Stimulated activated CD4-positive, alpha-beta T cell treated with anti-CD3 and anti-CD28 coated beads, Interleukin-4, amount 100 ng/mL, for 24 hours (primary cell): Measurements from ENCODE around the gene TMEFF2.

Experiments used
- DNase-seq: peaks from one replicate; pipeline ENCODE4 v3.0.0-alpha.2; 2020

The TMEFF2 gene

DNA sequence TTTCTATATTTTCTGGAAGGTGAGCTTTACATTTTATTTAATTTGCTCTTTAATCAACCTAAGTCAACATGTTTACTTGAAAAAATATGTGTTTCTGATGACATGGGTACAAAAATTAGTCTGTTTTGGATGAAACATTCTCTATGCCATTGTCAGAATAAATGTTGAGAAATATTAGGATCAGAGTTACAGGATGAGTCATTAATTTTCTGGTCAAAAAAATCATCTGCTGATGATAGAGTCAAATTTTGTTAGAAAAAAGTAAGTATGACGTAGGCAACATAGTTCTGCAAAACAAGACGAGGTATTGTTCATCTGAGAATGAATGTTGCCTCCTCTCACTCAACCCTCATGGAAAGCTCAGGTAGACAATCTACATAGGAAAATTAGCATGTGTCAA, 240.3 kb downstream of the TMEFF2 start:
- DNase-seq: no peak

DNA sequence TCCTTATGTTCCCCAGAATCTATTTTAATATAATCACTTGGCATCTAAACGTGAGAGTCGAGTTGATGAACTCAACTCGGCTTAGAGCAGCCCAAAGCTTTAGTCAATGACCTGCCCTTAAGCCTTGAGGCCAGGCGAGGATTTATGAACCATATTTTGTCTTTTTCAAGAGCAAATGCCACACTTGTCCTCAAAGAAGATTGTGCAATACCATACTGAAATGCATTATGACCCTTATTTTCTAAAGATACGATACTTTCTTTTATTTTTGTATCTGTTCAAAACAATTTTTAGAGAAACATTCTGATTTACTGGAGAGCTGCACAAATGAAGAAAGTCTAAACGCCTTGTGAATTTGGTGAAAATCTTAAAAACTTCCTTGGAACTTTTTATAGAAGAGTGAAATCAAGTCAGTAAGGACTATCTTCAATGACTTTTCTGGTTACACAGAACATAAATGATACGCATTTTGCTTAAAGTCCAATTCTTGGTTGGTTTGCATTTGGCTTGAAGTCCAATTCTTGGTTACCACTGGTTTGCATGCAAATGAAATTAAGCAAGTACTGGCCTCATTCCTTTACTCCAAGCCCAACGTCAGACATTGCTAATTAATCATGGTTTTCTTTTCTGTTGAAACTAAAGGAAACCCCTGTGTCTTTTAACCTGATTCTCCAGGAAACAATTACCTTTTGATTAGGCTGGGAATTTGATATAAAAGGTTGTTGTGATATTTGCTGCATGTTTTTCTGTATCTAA, 242.0 kb downstream of the TMEFF2 start:
- no peak for DNase-seq

DNA sequence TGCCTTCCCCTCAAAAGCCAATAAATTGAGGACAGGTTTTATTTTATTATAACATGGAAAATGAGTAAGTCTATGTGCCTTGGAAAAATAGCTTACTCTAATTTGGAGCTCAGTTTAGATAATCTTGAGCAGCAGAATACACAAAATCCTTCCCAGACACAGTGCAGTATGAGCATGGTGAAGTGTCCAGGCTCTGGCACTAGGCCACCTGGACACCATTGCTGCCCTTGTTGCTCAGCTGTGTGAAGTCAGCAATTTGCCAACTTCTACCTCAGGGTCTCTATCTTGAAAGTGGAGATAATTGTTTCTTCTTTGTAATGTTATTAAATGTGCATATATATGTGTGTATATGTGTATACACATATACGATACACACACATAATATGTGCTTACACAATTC, 242.9 kb downstream of the TMEFF2 start:
- DNase-seq: no peak

DNA sequence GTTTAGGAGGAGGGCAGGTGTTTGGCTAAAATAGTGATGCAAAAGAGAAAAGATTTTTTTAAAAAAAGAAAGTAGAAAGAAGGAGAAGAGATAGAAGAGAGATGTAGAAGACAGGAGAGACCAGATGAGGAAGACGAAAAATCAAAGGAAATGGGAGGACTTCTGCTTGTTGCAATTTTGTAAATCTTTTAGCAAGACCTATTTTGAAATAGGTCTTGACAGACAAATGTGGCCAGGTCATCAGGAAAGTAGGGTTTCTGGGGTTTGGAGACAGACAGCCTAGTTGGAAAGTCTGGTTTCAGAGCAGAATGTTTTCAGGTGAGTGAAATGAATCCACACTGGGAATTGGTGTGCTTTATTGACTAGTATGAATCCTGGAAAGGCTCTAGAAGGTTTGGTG, 243.4 kb downstream of the TMEFF2 start:
- DNase-seq: no peak

GRCh38 chr2:191950132-191950874, 244.4 kb downstream of the TMEFF2 start:
- DNase-seq: no peak

DNA sequence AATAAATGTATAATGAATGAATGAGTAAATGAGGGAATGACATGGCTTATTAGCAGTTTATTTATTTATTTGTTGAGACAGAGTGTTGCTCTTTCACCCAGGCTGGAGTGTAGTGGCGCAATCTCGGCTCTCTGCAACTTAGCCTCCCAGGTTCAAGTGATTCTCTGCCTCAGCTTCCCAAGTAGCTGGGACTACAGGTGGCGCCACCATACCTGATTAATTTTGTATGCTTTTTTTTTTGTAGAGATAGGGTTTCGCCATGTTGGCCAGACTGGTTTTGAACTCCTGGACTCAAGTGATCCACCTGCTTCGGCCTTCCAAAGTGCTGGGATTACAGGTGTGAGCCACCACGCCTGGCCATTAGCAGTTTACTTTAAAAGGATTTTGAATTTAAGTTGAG, 247.5 kb downstream of the TMEFF2 start:
- no peak for DNase-seq

DNA sequence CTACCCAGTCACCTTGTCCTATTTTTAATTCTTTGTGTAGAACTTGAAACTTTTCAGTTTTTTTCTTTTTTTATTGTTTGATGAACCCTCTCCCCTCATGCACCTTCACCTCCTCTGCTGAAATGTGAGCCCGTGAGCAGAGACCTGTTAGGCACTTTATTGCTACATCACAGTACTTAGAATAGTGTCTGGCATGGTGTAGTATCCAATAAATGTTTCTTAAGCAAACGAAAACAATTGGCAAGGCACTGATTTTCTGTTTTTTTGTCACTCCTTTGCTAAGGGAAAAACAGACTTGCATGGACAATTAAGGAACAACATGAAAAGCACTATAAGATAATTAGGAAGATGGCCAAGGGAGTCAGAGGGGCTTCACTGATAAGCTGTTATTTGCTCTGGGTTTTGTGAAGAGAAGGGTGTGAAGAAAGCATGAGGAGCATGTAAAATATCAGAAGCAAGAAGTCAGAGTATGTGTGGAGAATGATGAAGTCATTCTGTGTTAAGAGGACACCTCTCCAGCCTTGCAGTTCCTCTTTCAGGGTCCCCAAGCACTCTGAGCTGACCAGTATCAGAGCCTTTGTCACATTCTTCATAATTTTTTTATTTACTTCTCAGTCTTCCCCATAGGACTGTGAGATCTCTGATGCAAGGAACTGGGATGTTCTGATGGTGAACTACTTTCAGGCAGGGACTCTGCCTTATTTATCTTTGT, 248.1 kb downstream of the TMEFF2 start:
- DNase-seq: no peak

- no peak for DNase-seq
Observed at GRCh38 chr2:191945623-191946022, 249.1 kb downstream of the TMEFF2 start.

- DNase-seq: no peak
Observed at GRCh38 chr2:191942739-191943103, 252.0 kb downstream of the TMEFF2 start.

DNA sequence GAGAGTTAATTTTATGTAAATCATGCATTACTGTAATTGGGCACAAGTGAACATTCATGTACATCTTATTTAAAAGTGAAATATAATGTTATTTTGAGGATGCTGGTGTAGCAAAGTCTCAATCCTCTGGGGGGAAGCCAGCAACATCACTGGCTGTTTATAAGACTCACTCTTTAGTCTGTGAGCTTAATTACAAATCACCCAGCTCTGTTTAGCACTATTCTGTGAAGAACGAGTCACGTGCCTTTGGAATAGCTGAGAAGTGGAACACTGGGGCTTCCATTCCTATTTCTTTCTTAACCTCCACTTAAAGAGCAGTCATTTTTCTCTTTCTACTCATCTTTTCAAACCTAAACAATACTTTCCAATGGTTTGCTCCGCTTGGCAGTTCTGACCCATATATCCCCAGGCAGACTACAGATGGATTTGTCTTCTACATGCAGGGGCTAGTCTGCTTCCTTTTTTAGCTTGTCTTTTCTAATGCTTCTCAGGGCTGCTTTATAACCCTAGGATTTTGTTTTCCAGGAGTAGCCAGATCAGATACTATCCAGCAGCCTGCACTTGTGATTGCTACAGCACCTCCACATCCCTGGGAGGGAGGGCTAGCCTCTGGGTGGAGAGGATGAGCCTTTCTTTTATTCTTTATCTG, 252.5 kb downstream of the TMEFF2 start:
- no peak for DNase-seq

DNA sequence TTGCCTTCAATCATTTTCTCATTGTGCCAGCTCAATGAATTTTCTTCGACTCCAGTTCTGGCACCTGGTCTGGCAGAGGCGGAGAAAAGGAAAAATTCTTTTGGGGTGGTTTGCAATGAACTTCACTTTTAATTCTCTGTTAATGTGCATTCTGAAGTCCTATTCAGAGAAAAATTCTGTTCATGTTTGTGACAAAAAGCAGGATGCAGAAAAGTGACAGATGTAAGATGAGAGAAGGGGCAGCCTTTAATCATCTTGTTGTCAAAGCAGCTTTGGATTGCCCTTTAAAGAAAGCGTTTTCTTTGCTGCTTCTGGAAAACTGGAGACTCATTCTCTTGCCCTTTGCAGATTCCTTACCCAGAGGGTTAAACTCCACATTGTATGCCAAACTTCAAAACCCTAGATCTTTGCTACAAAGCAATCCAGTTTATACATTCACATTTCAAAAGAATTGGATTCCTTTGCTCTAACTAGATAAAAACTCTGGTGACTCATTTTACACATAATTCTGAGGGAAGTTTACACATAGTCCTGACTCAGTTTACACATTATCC, 253.3 kb downstream of the TMEFF2 start:
- no peak for DNase-seq

DNA sequence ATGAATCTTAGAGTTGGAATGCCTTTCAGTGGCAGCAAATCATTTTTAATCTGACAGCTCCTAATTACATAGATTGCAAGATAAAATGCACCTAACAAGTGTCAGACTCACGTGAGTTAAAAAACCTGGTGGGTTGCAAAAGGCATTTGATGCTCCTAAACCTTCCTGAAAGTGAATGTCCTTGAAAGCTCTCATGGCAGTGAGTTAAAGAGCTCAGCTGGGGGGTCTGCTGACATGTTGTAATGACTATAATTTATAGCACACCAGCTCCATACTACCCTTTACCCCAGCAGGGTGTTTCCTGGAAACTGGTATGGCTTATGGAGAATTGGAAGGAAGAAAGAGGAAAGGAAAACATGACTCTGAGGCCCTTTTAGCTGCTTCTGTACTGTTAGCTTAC, 256.0 kb downstream of the TMEFF2 start:
- DNase-seq: no peak

DNA sequence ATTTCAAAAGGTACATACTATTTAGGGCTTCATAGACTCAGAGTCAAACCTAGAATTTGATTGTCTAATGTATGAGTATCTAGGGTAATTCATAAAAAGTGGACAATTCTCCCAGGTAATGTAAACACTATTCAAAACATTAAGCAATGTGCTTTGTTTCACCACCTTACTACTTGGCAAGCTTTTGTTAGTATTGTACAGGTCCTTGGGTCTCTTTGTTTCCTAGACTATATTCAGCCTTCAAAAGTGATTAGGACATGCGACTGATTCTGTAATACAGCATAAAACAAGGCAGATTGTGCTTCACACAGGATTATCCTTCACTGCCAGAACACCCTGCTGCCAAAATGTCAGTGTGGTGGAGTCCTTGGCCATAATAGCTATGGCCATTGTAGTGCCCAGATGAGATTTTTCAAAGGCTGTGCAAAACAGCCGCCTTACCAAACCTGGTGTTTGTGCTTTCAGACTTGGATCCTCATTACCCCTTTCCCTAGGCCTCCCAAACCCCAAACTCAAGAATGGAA, 257.8 kb downstream of the TMEFF2 start:
- DNase-seq: no peak

DNA sequence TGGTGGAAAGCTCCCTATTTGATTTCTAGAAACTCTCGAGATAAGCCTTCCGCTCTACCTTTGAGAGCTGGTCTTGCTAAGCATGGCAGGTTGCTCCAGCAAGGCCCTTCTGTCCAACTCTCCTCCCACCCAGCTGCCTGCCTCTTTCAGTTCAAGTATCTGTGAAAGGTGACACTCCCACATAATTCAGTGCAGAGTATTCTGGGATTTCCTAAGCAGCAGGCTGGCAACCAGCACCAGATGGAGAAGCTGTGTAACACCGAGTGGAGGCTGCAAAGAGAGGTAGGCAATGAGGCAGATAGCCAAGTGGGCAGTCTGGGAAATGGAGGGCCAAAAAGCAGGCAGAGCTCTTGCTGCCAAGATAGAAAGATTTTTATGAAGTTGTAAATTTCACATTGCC, 259.5 kb downstream of the TMEFF2 start:
- DNase-seq: no peak

DNA sequence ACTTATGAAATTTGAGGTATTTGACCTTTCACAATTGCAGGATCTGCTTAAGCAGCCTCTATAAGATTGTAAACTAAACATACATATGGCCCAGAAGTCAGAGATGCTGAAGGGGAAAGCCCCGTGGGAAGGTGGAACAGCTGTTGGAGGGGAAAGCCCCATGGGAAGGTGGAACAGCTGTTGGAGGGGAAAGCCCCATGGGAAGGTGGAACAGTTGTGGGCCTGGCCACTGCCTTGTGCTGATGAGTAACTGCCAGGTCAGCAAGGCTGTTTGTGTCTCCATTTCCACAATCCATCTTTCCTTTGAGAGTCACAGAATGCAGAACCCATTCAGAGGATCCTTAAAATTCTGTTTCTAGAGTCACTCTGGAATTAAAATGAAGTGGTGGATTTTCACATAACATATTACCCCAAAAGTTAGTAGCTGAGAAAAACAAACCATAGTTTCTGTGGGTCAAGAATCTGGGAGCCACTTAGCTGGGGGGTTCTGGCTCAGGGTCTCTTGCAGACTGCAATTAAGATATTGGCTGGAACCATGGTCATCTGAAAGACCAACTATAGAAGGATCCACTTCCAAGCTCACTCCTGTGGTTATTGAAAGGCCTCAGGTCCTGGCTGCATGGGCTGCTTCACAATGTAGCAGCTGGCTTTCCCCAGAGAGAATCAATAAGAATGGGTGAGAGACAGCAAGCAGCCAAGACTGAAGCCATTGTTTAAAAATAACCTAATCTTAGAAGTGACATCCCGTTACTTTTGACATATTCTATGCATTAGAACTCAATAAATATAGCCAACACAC, 261.2 kb downstream of the TMEFF2 start:
- peak; percentile 14 for DNase-seq

DNA sequence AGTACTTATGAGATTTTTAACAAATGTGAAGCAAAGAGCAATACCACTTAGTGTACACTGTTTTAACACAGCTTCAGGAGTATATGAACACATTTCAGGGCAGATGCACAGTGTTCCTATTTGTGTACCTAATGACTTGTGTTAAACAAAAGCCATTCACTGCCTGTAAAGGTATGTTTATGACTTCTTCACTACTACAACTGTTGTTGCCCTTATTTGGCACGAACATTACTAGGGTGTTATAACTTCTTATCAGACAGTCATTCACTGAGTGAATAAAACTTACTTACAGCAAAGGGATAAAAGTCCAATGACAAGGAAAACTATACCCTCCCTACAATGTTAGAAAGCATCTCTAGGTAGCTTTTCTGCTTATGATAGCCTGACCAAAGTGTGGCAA, 262.4 kb downstream of the TMEFF2 start:
- DNase-seq: no peak

- DNase-seq: no peak
Observed at GRCh38 chr2:191931329-191931728, 263.4 kb downstream of the TMEFF2 start.

- DNase-seq: no peak
Observed at GRCh38 chr2:191930205-191930604, 264.5 kb downstream of the TMEFF2 start.

- no peak for DNase-seq
Observed at GRCh38 chr2:191929288-191929687, 265.4 kb downstream of the TMEFF2 start.

- no peak for DNase-seq
Observed at GRCh38 chr2:191927991-191928390, 266.7 kb downstream of the TMEFF2 start.

GRCh38 chr2:191927319-191927867, 267.3 kb downstream of the TMEFF2 start:
- DNase-seq: no peak

GRCh38 chr2:191926671-191927070, 268.1 kb downstream of the TMEFF2 start:
- no peak for DNase-seq
